SK-N-SH (cell line): ENCODE data around the gene KRTAP21-2.
"Not testable (repeated sequence)": the region's sequence is repeated elsewhere in the genome, so short reads cannot be mapped to it uniquely, and the experiment has no call there.

Source experiments
- CTCF ChIP-seq: fragments of 200-600 bp; sonication (generic); IDR thresholded peaks from 2 replicates; pipeline ENCODE4 v1.6.1; 2017; ENCODE audit warnings: antibody characterized with exemption, mild to moderate bottlenecking, moderate library complexity
- EZH2phosphoT487 ChIP-seq: fragments of 200-600 bp; sonication (generic); IDR thresholded peaks from 2 replicates; pipeline ENCODE4 v1.6.1; 2017; ENCODE audit warnings: low read depth, mixed run types, mild to moderate bottlenecking, antibody characterized with exemption, moderate library complexity, borderline replicate concordance
- JUND ChIP-seq: IDR thresholded peaks from 2 replicates; pipeline ENCODE4 v1.4.0; 2012
- MAX ChIP-seq: IDR thresholded peaks from 2 replicates; pipeline ENCODE4 v1.4.0; 2012; ENCODE audit warnings: low read depth
- MXI1 ChIP-seq: IDR thresholded peaks from 2 replicates; pipeline ENCODE4 v1.6.1; 2012; ENCODE audit warnings: mild to moderate bottlenecking, low read depth, low read length, improper control_type of control experiment
- SMC3 ChIP-seq: IDR thresholded peaks from 2 replicates; pipeline ENCODE4 v1.6.1; 2012; ENCODE audit warnings: low read depth, low read length, improper control_type of control experiment
- TAF1 ChIP-seq: IDR thresholded peaks from 2 replicates; pipeline ENCODE4 v1.6.1; 2012; ENCODE audit warnings: low read depth, mild to moderate bottlenecking, low read length, moderate library complexity, borderline replicate concordance
- TCF12 ChIP-seq: IDR thresholded peaks from 2 replicates; pipeline ENCODE4 v1.4.0; 2012
- TF ChIP-seq, protein P1 (sequence below): IDR thresholded peaks from 2 replicates; pipeline ENCODE4 v1.4.0; 2012; ENCODE audit warnings: low read depth, borderline replicate concordance

DNA sequence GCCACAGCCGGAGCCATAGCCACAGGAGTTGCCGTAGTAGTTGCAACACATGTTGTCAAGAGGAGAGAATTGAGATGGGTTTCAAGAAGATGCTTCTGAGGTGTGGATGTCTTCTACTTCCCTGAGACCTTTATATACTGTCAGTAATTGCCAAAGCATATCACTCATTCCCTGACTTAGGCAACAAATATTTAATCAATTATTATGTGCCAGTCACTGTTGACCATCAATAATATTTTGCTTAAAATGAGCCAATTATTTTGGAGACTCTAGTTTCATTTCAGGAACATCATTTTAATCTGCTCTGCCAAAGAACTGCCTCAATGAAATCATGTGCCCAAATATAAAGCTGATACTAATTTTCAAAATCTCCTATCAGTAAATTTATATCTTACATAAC is 8.3 kb upstream of the KRTAP21-2 start, which contains the start of gene KRTAP21-1:
- not testable (repeated sequence) for TF ChIP-seq SMC3, JUND, EZH2phosphoT487, CTCF, TCF12, MXI1, TAF1, MAX
- TF ChIP-seq, protein P1, sequence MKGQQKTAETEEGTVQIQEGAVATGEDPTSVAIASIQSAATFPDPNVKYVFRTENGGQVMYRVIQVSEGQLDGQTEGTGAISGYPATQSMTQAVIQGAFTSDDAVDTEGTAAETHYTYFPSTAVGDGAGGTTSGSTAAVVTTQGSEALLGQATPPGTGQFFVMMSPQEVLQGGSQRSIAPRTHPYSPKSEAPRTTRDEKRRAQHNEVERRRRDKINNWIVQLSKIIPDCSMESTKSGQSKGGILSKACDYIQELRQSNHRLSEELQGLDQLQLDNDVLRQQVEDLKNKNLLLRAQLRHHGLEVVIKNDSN, result not testable (repeated sequence)
